Sigmoid colon (tissue), 7 donors: ENCODE data around the gene LAMC3. TPM values are rescaled to one million over a fixed set of nuclear protein-coding genes. Genes with fewer than 3 reads are reported as not detected.
A peak's percentile ranks its signal among the peaks of the same experiment; 100 is the strongest.

Experiments
- DNase-seq: peaks from one replicate; pipeline ENCODE4 v3.0.0-alpha.2; 2019
- H3K27ac ChIP-seq, 4 donors: fragments of 200-600 bp; sonication (generic); one replicate each; pipeline ENCODE4 v1.5.1; 2016 to 2019; ENCODE audit warnings: mild to moderate bottlenecking in 1 of 4
- H3K27me3 ChIP-seq, 3 donors: fragments of 200-600 bp; sonication (generic); one replicate each; pipeline ENCODE4 v1.5.1; 2019; ENCODE audit warnings: mild to moderate bottlenecking in 1 of 3
- H3K36me3 ChIP-seq, 4 donors: fragments of 200-600 bp; sonication (generic); one replicate each; pipeline ENCODE4 v1.5.1; 2016 to 2019
- H3K4me1 ChIP-seq, 4 donors: fragments of 200-600 bp; sonication (generic); one replicate each; pipeline ENCODE4 v1.5.1; 2017 to 2019
- H3K4me3 ChIP-seq, 4 donors: fragments of 200-600 bp; sonication (generic); one replicate each; pipeline ENCODE4 v1.5.1; 2017 to 2019; ENCODE audit warnings: mild to moderate bottlenecking in 2 of 4, moderate library complexity in 1 of 4
- H3K9me3 ChIP-seq, 4 donors: fragments of 200-600 bp in 3 of 4; sonication (generic) in 3 of 4; one replicate each; pipeline versions ENCODE4 v1.5.1 to v1.6.1; 2013 to 2019
- CTCF ChIP-seq, 4 experiments: fragments of 450-650 bp in 3 of 4; fragments of 200-600 bp in 1 of 4; IDR thresholded peaks; one replicate each; pipeline ENCODE4 v1.5.1; 2016 to 2019; ENCODE audit warnings: antibody characterized with exemption in 4 of 4, mild to moderate bottlenecking in 3 of 4, moderate library complexity in 2 of 4
- EP300 ChIP-seq, 4 donors: sonication (generic); formaldehyde crosslinking; IDR thresholded peaks; one replicate each; pipeline ENCODE4 v1.6.1; 2017; ENCODE audit warnings: antibody characterized with exemption in 4 of 4
- POLR2A ChIP-seq, 2 donors: fragments of 450-650 bp; IDR thresholded peaks; one replicate each; pipeline ENCODE4 v1.6.1; 2016; ENCODE audit warnings: antibody characterized with exemption in 2 of 2, mild to moderate bottlenecking in 2 of 2, moderate library complexity in 2 of 2
- POLR2AphosphoS5 ChIP-seq, 4 donors: sonication (generic); formaldehyde crosslinking; IDR thresholded peaks; one replicate each; pipeline ENCODE4 v1.6.1; 2017; ENCODE audit warnings: antibody characterized with exemption in 4 of 4
- WGBS, 2 donors: extraction: QIAGEN DNeasy Blood & Tissue Kit; methylation state at CpG; one replicate each; pipeline ENCODE4 v1.1.7; 2013; 5-methylcytosine and 5-hydroxymethylcytosine counted together
- intact Hi-C: fragments of 100-400 bp; cut with DNase I; formaldehyde crosslinking; loops from one replicate; pipeline ENCODE4 v1.15.1; 2023
- polyA plus RNA-seq, 3 donors: library from polyadenylated mRNA; stranded (reverse); fragments of 200-250 nt; gene quantifications; one replicate each; pipeline ENCODE4 v1.2.3, GENCODE V29; 2013
- total RNA-seq, 4 donors: library from RNA; depleted of rRNA; stranded (reverse); fragments of >200 nt; gene quantifications; one replicate each; pipeline ENCODE4 v1.1.0, GENCODE V29; 2016
- donor health status: healthy with polysubstance abuse.
- donor health status: Bipolar disorder and iron deficiency.
- donor health status: healthy.

The LAMC3 gene
- total and polyA plus RNA-seq, 7 donors: under 0.01 to 1.4 (median 0.46) TPM; not detected in 2

- H3K36me3 ChIP-seq: peaks cover 3 to 39% (median 33%) of the 10 kb centered on the region in 4 donors
- WGBS, 2 donors: 0 to 1% methylated on average over 11 of the region's 11 CpGs
- no peak for TF ChIP-seq CTCF (IDR thresholded peaks at IDR 0.05)
- TF ChIP-seq POLR2A (IDR thresholded peaks at IDR 0.05): no peak
- no peak for TF ChIP-seq EP300 (IDR thresholded peaks at IDR 0.05)
- no peak for TF ChIP-seq POLR2AphosphoS5 (IDR thresholded peaks at IDR 0.05)
- H3K4me1 ChIP-seq: peaks cover 0 to 22% (median 19%) of the 10 kb centered on the region in 4 donors
- peak overlapping the region; percentile 82 to 91 (median 86) for H3K27ac ChIP-seq
- peak overlapping the region; percentile 75 to 83 (median 78) for H3K4me3 ChIP-seq
- DNase-seq: no peak
- no peaks in the 10 kb centered on the region for H3K27me3 ChIP-seq
- H3K9me3 ChIP-seq: no peaks in the 10 kb centered on the region
- intact Hi-C loops: no loop called here
Measured at GRCh38 chr9:131126059-131126426, 117.1 kb downstream of the LAMC3 start.

- H3K4me1 ChIP-seq: peaks cover 0 to 22% (median 19%) of the 10 kb centered on the region in 4 donors
- H3K36me3 ChIP-seq: peaks cover 17 to 70% (median 54%) of the 10 kb centered on the region in 4 donors
- no peak overlapping the region for H3K4me3 ChIP-seq
- no peak overlapping the region for H3K27ac ChIP-seq
- DNase-seq: no peak
- no peak for TF ChIP-seq CTCF (IDR thresholded peaks at IDR 0.05)
- TF ChIP-seq POLR2A (IDR thresholded peaks at IDR 0.05): no peak
- TF ChIP-seq POLR2AphosphoS5 (IDR thresholded peaks at IDR 0.05): no peak
- TF ChIP-seq EP300 (IDR thresholded peaks at IDR 0.05): no peak
- no peaks in the 10 kb centered on the region for H3K27me3 ChIP-seq
- intact Hi-C loops: no loop called here
- 80 to 88% methylated on average over 3 of the region's 3 CpGs for WGBS, 2 donors
- no peaks in the 10 kb centered on the region for H3K9me3 ChIP-seq
Measured at GRCh38 chr9:131129183-131129582, 120.2 kb downstream of the LAMC3 start.

- no peak for DNase-seq
- Histone ChIP-seq H3K4me3 (no peak overlapping the region), H3K27me3 (no peaks in the 10 kb centered on the region), H3K27ac (no peak overlapping the region), H3K9me3 (no peaks in the 10 kb centered on the region), H3K4me1 (no peaks in the 10 kb centered on the region), H3K36me3 (peaks cover 42 to 99% (median 78%) of the 10 kb centered on the region in 4 donors)
- TF ChIP-seq POLR2A (IDR thresholded peaks at IDR 0.05): no peak
- TF ChIP-seq EP300 (IDR thresholded peaks at IDR 0.05): no peak
- TF ChIP-seq CTCF (IDR thresholded peaks at IDR 0.05): no peak
- no peak for TF ChIP-seq POLR2AphosphoS5 (IDR thresholded peaks at IDR 0.05)
- intact Hi-C loops: no loop called here
- 97 to 98% methylated on average over 2 of the region's 2 CpGs for WGBS, 2 donors
Measured at GRCh38 chr9:131138676-131139075, 129.7 kb downstream of the LAMC3 start.

- WGBS, 2 donors: 96% methylated on average over 4 of the region's 4 CpGs
- TF ChIP-seq CTCF (IDR thresholded peaks at IDR 0.05) (no peak), POLR2A (IDR thresholded peaks at IDR 0.05) (no peak), POLR2AphosphoS5 (IDR thresholded peaks at IDR 0.05) (no peak)
- intact Hi-C loops: no loop called here
Measured at GRCh38 chr9:131140112-131140511, 131.1 kb downstream of the LAMC3 start.

GRCh38 chr9:131140550-131140949 is 131.6 kb downstream of the LAMC3 start:
- Histone ChIP-seq H3K4me1 (no peaks in the 10 kb centered on the region), H3K4me3 (no peak overlapping the region), H3K27ac (no peak overlapping the region), H3K27me3 (no peaks in the 10 kb centered on the region), H3K36me3 (peaks cover 37 to 99% (median 77%) of the 10 kb centered on the region in 4 donors), H3K9me3 (no peaks in the 10 kb centered on the region)
- DNase-seq: no peak
- intact Hi-C loops: no loop called here
- TF ChIP-seq CTCF (IDR thresholded peaks at IDR 0.05) (no peak), EP300 (IDR thresholded peaks at IDR 0.05) (no peak), POLR2AphosphoS5 (IDR thresholded peaks at IDR 0.05) (no peak), POLR2A (IDR thresholded peaks at IDR 0.05) (no peak)
- WGBS, 2 donors: 94 to 99% methylated on average over 3 of the region's 3 CpGs

More at GRCh38 chr9:131140112-131140511, 131.1 kb downstream of the LAMC3 start:
- no peaks in the 10 kb centered on the region for H3K9me3 ChIP-seq
- no peak for DNase-seq
- H3K36me3 ChIP-seq: peaks cover 39 to 99% (median 77%) of the 10 kb centered on the region in 4 donors
- no peaks in the 10 kb centered on the region for H3K4me1 ChIP-seq
- no peaks in the 10 kb centered on the region for H3K27me3 ChIP-seq
- no peak overlapping the region for H3K4me3 ChIP-seq
- H3K27ac ChIP-seq: no peak overlapping the region
